MM.1S (cell line): ENCODE results near the gene BMPR1A.

Experiments used
- DNase-seq: peaks from one replicate; pipeline ENCODE4 v3.0.0-alpha.2; 2015
- H2AFZ ChIP-seq: fragments of 300-600 bp; sonication (generic); 2 replicates; pipeline ENCODE4 v1.6.0; 2016; ENCODE audit warnings: antibody characterized with exemption, low read length
- H3F3A ChIP-seq: fragments of 300-600 bp; sonication (generic); 2 replicates; pipeline ENCODE4 v1.6.1; 2016; ENCODE audit warnings: mild to moderate bottlenecking, antibody characterized with exemption, low read length, moderate library complexity, mixed read lengths; ENCODE audit not compliant: insufficient read depth
- H3K27ac ChIP-seq: fragments of 300-600 bp; sonication (generic); 2 replicates; pipeline ENCODE4 v1.5.1; 2016; ENCODE audit warnings: mild to moderate bottlenecking, low read length
- H3K27me3 ChIP-seq: fragments of 300-600 bp; sonication (generic); replicated peaks from 2 replicates; pipeline ENCODE4 v1.6.0; 2016; ENCODE audit warnings: low read length; ENCODE audit not compliant: insufficient read depth
- H3K36me3 ChIP-seq: fragments of 300-600 bp; sonication (generic); replicated peaks from 2 replicates; pipeline ENCODE4 v1.6.1; 2016; ENCODE audit warnings: mild to moderate bottlenecking, low read length, mixed read lengths; ENCODE audit not compliant: insufficient read depth
- H3K4me1 ChIP-seq: fragments of 300-600 bp; sonication (generic); 2 replicates; pipeline ENCODE4 v1.6.1; 2016; ENCODE audit warnings: low read length, mixed read lengths
- H3K4me2 ChIP-seq: fragments of 300-600 bp; sonication (generic); 2 replicates; pipeline ENCODE4 v1.6.0; 2016; ENCODE audit warnings: low read depth, low read length
- H3K4me3 ChIP-seq: fragments of 300-600 bp; sonication (generic); 2 replicates; pipeline ENCODE4 v1.5.1; 2016; ENCODE audit warnings: low read length, mixed read lengths
- H3K79me2 ChIP-seq: fragments of 300-600 bp; sonication (generic); 2 replicates; pipeline ENCODE4 v1.6.1; 2016; ENCODE audit warnings: mixed run types, low read length, mixed read lengths
- H3K9ac ChIP-seq: fragments of 300-600 bp; sonication (generic); 2 replicates; pipeline ENCODE4 v1.6.1; 2016; ENCODE audit warnings: low read length, mixed read lengths
- H3K9me2 ChIP-seq: fragments of 300-600 bp; sonication (generic); replicated peaks from 2 replicates; pipeline ENCODE4 v1.6.1; 2016; ENCODE audit warnings: mild to moderate bottlenecking, low read length, mixed read lengths; ENCODE audit not compliant: insufficient read depth
- H3K9me3 ChIP-seq: fragments of 300-600 bp; sonication (generic); replicated peaks from 2 replicates; pipeline ENCODE4 v1.6.1; 2016; ENCODE audit warnings: mild to moderate bottlenecking, low read length, mixed read lengths; ENCODE audit not compliant: insufficient read depth
- H4K20me1 ChIP-seq: fragments of 300-600 bp; sonication (generic); 2 replicates; pipeline ENCODE4 v1.6.1; 2016; ENCODE audit warnings: mild to moderate bottlenecking, low read length, moderate library complexity, mixed read lengths; ENCODE audit not compliant: insufficient read depth
- EZH2 ChIP-seq: fragments of 300-600 bp; sonication (generic); optimal IDR thresholded peaks from 2 replicates; pipeline ENCODE3; 2017; ENCODE audit warnings: low read depth, mild to moderate bottlenecking, antibody characterized with exemption, low read length, mixed read lengths
- EZH2phosphoT487 ChIP-seq: fragments of 300-600 bp; sonication (generic); IDR thresholded peaks from 2 replicates; pipeline ENCODE4 v1.6.1; 2018; ENCODE audit warnings: antibody characterized with exemption, low read length
- TF ChIP-seq, protein P1 (sequence below): fragments of 300-600 bp; sonication (generic); IDR thresholded peaks from 2 replicates; pipeline ENCODE4 v1.5.1; 2016; ENCODE audit warnings: antibody characterized with exemption, low read length, mixed read lengths

Gene BMPR1A

DNA sequence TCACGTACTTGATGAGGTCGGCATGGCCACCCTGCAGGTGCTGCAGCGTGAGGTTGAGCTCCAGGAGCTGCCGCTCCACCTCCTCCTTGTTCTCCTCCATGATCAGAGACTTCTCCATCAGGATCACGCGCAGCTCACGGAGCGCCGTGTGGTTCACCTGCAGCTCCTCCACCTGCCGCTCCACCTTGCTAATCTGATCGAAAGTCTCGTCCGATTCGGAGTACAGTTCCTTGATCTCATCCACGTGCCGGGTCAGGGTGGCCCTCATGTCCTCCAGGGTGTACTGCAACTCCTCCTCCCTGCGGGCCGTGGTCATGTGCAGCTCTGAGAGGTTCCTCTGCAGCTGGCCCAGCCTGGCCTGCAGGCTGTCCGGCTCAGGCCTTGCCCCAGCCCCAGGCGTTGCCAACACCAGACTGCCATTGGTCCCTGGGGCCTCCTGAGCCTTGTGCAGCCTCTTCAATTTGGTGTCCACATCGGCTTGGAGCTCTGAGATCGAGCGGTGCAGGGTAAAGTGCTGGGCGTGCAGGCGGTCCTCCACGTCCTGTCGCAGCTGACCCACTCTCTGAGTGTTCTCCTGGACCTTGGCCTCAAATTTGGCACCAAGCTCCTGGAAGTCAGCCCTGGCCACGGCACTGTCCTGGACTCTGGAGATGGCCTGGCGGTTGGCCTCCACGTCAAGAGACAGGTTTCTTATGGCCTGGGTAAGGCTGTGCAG is 187.1 kb downstream of the BMPR1A start:
- no peak for DNase-seq
- Histone ChIP-seq H3K4me3 (no peak overlapping the region), H3K4me1 (no peaks in the 10 kb centered on the region), H3K79me2 (no peaks in the 10 kb centered on the region), H3F3A (no peaks in the 10 kb centered on the region), H3K9ac (no peak overlapping the region), H3K27ac (no peak overlapping the region), H3K36me3 (no peaks in the 10 kb centered on the region), H3K9me2 (no peaks in the 10 kb centered on the region), H2AFZ (no peak overlapping the region), H4K20me1 (no peaks in the 10 kb centered on the region), H3K27me3 (no peaks in the 10 kb centered on the region), H3K4me2 (no peak overlapping the region), H3K9me3 (no peaks in the 10 kb centered on the region)
- TF ChIP-seq, protein P1, sequence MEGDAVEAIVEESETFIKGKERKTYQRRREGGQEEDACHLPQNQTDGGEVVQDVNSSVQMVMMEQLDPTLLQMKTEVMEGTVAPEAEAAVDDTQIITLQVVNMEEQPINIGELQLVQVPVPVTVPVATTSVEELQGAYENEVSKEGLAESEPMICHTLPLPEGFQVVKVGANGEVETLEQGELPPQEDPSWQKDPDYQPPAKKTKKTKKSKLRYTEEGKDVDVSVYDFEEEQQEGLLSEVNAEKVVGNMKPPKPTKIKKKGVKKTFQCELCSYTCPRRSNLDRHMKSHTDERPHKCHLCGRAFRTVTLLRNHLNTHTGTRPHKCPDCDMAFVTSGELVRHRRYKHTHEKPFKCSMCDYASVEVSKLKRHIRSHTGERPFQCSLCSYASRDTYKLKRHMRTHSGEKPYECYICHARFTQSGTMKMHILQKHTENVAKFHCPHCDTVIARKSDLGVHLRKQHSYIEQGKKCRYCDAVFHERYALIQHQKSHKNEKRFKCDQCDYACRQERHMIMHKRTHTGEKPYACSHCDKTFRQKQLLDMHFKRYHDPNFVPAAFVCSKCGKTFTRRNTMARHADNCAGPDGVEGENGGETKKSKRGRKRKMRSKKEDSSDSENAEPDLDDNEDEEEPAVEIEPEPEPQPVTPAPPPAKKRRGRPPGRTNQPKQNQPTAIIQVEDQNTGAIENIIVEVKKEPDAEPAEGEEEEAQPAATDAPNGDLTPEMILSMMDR: no peak
- TF ChIP-seq EZH2 (no peak), EZH2phosphoT487 (no peak)

- Histone ChIP-seq H3K4me2 (no peak overlapping the region), H3K79me2 (no peaks in the 10 kb centered on the region), H3K4me3 (no peak overlapping the region), H3K36me3 (no peaks in the 10 kb centered on the region), H2AFZ (no peak overlapping the region), H3K4me1 (no peaks in the 10 kb centered on the region), H3K9ac (no peak overlapping the region), H3K9me3 (no peaks in the 10 kb centered on the region), H3K27ac (no peak overlapping the region), H3F3A (no peaks in the 10 kb centered on the region), H3K9me2 (no peaks in the 10 kb centered on the region), H4K20me1 (no peaks in the 10 kb centered on the region), H3K27me3 (no peaks in the 10 kb centered on the region)
- TF ChIP-seq EZH2: no peak
- TF ChIP-seq, protein P1: no peak
- no peak for TF ChIP-seq EZH2phosphoT487
- no peak for DNase-seq
Observed at GRCh38 chr10:86944031-86944419, 187.6 kb downstream of the BMPR1A start.

- H3K4me1 ChIP-seq: no peaks in the 10 kb centered on the region
- H3K27me3 ChIP-seq: no peaks in the 10 kb centered on the region
- DNase-seq: no peak
- no peak overlapping the region for H3K4me2 ChIP-seq
- H3K9me3 ChIP-seq: no peaks in the 10 kb centered on the region
- no peaks in the 10 kb centered on the region for H3F3A ChIP-seq
- H2AFZ ChIP-seq: no peak overlapping the region
- no peaks in the 10 kb centered on the region for H3K79me2 ChIP-seq
- H4K20me1 ChIP-seq: no peaks in the 10 kb centered on the region
- H3K4me3 ChIP-seq: no peak overlapping the region
- no peaks in the 10 kb centered on the region for H3K36me3 ChIP-seq
- no peak overlapping the region for H3K27ac ChIP-seq
- H3K9ac ChIP-seq: no peak overlapping the region
- TF ChIP-seq EZH2: no peak
- TF ChIP-seq, protein P1: no peak
- no peak for TF ChIP-seq EZH2phosphoT487
- no peaks in the 10 kb centered on the region for H3K9me2 ChIP-seq
Observed at GRCh38 chr10:86944471-86944870, 188.1 kb downstream of the BMPR1A start.
